Measurements from ENCODE around the gene FUOM.

DNA sequence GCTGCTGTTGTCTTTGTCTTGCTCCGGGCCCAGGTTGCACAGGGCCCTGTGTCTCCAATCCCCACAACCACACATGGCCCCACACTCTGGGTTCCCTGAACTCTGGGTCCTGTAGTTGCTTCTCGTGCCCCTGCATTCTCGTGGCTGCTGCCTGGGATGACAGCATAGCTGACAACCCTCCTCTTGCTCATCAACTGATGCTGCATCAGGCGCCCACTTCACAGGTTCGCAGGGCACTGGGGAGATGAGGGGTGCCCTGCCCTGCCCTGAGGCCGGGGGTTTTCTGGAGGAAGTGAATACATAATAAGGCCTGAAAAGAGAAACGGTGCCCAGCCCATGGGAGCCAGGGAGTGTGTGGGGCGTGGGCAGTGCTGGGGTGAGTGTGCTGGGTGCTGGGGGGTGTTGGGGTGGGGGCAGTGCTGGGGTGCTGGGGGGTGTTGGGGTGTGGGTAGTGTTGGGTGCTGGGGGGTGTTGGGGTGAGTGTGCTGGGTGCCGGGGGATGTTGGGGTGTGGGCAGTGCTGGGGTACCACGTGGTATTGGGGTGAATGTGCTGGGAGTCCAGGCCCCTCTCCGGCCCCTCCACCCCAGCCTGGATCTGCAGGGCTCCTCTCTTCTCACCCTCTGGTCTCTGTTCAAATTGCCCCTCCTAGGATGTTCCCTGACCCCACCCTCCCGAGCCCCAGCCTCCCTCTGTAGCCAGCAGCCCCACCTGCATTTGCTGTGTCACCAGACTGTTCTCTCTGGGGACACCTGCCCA, 34.1 kb upstream of the FUOM start:
- TF ChIP-seq CTCF (IDR thresholded peaks at IDR 0.05) (no peak), POLR2A (IDR thresholded peaks at IDR 0.05) (no peak)

Measured in uterus (tissue), 2 donors.